HG03558 (cell line): ENCODE measurements around the gene HENMT1.

ENCODE experiments used
- ATAC-seq: cut with Tn5 transposase; IDR thresholded peaks from one replicate; pipeline ENCODE4 v1.9.1; 2021; ENCODE audit warnings: moderate number of reproducible peaks; ENCODE audit not compliant: unreplicated experiment; ENCODE audit errors: extremely low read depth

The HENMT1 gene

DNA sequence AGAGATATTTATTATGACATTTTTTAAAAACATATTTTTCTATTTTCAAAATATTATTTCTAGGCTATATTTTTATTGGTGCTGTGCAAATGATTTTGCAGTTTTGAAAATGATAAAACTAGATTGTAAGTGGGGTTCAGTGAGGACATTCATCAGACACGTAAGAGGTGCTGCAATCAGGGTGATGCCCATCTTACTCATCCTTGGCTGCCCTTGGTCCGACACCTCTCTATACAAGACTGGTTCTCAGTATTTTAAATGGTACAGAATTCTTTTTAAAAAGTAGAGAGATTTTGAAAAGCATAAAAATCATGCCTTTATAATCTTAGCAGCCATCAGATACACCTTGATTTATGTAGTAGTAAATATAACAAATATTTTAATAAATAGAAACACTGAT, 24.0 kb downstream of the HENMT1 start:
- ATAC-seq, result no peak

DNA sequence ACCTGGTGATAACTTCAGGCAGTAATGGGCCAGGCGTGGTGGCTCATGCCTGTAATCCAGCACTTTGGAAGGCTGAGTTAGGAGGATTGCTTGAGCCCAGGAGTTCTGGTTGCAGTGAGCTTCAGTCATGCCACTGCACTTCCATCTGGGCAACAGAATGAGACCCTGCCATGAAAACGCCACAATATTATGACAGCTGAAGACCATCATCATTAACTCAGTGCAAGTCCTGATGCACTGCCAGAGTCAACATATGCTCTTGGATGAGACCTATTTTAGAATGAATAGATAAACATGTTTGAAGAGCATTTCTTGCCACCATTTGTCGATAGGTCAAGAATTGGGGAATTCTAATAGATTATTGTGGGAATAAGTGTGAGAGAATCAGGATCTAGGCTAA, 26.4 kb downstream of the HENMT1 start:
- ATAC-seq, result no peak

DNA sequence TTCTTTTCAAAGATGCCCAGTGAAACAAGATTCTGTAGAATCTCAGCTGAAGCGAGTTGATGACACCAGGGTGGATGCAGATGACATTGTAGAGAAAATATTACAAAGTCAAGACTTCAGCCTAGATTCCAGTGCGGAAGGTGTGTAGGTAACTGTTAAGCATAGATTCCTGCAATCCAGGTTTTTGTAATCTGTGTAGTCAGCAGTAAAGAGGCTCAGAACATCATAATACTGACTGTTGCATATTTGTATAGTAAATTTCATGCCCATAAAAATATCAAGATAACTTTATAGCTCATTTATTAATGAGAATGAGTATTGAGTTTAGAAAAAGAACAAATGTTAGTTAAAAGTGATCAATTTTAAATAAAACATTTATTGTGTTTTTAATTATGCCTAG, 32.2 kb downstream of the HENMT1 start:
- ATAC-seq, result no peak

DNA sequence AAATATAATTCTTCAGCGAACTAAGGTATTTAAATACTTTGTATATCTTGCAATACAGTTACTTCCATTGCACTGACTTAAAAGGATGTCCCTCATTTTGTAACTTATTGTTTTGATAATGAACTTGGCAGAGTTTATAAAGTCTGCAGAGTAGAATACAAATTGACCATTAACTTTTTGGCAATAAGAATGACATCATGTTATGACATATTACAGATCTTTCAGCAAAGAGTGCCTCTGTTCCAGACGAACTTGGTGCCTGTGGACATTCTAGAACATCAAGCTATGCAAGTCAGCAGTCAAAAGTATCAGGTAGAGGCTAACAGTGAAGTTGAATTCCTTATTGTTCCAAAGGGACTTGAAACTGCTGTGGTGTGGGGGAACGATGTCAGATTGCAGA, 32.9 kb downstream of the HENMT1 start:
- no peak for ATAC-seq

DNA sequence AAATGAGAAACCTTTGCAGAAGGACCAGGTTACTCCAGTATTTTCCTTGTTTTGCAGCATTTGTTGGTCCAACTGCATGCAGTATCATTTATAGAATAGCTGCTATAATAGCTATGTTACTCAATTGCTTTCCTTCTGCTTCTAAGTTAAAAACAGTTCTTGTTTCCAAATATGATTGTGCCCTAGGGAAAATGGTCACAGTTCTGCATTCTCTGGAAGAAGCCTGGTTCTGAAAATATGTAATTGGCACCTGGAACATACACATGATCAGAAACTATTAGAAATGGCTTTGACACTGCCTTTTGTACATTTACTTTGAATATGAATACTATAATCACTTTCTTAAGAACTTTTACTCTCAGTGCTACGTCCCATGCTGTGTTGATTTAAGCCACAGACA, 33.6 kb downstream of the HENMT1 start:
- ATAC-seq, result no peak

DNA sequence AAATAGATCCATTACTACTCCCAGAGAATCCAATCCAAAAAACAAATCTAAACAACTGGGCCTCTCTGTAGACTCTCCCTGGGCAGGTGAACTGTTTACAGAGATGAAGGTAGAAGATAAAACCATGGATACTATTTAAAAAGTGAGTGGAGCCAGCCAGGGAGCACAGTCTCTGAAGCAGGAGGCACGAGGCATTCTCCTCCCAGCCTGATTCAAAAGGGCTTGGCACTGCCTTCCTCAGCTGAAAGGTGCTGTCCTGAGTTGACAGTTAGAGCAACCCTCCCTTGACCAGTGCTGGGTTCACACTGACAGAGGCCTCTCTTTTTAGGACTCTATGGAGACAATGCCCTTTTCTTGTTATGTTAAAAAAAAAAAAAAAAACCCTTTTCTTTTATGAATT, 36.8 kb downstream of the HENMT1 start:
- ATAC-seq, result no peak

DNA sequence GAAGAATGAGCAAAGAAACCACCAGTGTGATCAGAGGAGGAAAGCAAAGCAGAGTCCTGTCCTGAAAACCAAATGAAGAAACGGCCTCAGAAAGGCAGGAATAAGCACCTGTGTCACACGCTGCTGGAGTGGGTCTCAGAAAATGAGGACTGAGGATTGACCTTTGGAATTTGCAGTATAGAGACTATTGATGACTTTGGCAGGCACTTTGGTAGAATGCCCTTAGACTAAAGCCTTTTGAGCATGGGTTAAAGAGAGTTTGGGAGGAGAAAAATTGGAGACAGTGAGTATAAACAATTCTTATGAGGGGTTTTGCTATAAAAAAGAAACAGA, 43.2 kb downstream of the HENMT1 start:
- ATAC-seq, result no peak

DNA sequence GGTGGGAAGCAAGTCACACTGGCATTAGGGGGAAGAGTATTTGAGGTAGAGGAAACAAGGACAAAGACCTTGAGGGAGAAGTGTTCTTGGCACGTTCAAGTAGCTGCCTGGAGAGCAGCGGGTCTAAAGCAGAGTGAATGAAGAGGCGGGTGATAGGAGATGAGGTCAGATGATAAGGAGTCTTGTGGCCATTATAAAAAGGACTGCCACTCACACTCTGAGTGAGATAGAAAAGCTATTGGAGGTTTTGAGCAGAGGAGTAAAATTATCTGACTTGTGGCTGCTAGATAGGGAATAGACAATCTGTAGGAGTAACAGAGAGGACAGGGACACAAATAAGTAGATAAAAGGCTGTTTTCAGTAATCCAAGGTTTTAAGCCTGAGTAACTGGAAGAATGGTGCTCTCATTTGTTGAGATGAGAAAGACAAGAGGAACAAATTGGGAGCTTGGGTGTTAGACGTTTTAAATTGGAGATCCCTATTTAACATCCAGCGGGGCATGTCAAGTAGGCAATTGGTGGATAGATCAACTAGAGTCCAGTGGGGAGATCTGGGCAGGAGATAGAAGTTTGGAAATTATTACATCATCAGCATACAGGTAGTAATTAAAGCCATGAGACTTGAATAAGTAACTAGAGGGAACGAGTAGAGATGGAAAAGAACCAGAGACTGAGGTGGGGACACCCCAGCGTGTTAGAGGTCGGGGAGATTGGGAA, 43.7 kb downstream of the HENMT1 start:
- ATAC-seq, result no peak

DNA sequence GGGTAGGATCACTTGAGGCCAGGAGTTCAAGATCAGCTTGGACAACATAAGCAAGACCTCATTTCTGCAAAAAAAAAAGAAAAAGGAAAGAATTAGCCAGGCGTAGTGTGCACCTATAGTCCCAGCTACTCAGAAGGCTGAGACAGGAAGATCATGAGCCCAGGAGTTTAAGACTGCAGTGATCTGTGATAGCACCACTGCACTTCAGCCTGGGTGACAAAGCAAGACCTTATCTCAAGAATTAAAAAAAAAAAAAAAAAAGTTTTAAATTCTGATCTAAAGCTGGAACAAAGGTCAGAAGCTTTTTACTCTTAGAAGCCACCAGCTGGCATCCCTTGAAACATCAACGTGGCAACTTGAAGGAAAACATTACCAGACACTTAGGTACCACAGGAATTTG, 45.3 kb downstream of the HENMT1 start:
- ATAC-seq, result no peak

DNA sequence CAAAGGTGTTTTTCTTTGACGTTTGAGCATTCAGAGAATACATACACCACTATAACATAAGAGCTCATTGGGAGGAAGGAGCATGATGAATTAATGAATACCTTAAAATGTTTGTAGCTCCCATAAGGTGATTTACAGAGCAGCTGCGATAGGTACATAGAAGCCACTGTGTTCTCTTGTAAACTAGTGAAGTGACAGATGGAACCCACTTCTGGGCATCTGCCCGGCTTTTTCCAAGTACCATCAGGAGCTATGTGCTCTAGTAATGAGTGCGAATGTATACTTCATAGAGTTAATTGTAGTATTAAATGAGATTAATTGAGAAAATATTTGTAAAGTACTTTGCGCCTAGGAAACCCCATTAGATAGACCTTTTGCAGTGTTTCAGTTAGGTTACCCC, 48.4 kb downstream of the HENMT1 start:
- no peak for ATAC-seq

DNA sequence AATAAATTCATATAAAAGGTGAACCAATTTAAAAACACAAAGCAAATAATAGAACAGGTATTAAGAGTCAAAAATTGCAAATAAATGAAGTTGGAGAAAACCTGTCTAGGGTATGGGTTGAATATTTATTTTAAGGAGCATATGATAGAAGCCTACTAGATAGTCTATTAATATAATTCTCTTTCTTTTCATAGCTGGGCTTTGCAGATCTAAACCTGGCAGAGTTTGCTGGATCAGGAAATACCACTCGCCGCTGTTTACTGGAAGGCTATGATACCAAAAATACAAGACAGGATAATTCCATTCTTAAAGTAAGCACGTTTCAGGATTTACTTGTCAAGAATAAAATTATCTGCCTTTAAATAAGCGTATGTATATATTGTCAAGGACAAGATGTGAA, 48.9 kb downstream of the HENMT1 start:
- no peak for ATAC-seq

DNA sequence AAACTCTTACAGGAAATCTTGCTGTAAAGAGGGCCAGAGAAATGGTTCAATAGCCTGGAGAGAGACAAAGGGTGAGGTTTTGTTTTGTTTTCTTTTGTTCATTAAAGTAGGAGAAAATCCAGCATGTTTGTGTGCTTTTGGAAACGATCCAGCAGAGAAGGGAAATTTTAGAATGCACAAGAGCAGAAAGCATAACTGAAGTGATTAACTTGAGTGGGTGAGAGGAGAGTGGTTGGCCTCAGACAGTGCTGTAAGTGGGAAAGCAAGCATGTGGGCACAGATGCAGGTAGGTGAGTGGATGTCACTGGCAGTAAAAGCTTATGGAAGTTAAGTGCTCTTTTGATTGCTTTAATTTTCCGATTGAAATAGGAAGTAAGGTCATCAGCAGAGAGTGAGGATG, 50.8 kb downstream of the HENMT1 start:
- ATAC-seq, result no peak

DNA sequence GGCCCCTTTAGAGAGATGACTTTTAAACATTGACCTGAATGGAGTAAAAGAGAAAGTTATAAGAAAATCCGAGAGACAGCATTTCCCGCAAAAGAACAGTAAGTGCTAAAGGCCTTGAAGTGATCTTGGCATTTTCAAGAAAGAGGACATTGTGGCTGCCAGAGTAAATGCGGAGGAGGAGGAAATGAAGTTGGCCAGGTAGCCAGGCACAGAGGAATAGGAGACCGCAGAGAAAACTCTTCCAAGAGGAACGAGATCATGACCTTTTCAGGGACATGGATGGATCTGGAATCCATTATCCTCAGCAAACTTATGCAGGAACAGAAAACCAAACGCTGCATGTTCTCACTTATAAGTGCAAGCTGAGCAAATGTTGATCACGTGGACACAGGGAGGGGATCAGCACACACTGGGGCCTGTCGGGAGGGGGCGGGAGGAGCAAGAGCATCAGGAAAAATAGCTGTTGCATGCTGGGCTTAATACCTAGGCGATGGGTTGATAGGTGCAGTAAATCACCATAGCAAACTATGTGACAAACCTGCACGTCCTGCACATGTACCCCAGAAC, 51.3 kb downstream of the HENMT1 start:
- no peak for ATAC-seq

DNA sequence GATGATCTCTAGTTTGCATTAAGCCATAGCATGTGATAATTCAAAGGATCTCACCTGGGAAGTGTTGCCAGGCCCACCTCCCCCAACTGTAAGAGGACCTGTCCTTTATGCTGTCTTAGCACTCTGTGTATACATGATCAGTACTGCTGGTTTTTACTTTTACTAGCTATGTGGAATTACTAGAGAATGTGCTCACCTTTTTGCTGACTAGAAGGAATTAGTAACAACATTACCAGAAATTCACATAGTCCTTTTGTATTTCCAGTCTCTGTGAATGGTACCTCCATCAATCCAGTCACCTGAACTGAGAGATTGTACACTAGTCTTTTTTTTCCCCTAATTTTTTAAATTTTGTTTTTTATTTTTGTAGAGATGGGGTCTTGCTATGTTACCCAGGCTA, 54.4 kb downstream of the HENMT1 start:
- ATAC-seq, result no peak

DNA sequence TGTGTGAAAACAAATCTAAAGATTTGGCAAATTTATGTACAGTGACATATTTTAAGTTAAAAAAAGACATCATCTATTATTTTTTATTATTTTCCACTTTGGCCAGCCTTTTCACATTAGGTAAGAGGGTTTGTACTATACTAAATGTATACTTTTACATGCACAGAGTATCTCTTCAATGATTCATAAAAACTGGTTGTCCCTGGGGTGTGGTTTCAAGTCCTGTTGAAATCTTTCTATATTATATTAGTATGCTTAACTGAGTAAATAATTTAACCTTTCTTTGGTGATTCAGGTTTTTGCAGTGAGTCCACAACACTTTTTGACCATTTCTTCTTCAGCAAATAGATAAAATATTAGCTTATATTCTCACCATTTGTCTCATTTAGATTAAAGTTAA, 55.3 kb downstream of the HENMT1 start:
- no peak for ATAC-seq

DNA sequence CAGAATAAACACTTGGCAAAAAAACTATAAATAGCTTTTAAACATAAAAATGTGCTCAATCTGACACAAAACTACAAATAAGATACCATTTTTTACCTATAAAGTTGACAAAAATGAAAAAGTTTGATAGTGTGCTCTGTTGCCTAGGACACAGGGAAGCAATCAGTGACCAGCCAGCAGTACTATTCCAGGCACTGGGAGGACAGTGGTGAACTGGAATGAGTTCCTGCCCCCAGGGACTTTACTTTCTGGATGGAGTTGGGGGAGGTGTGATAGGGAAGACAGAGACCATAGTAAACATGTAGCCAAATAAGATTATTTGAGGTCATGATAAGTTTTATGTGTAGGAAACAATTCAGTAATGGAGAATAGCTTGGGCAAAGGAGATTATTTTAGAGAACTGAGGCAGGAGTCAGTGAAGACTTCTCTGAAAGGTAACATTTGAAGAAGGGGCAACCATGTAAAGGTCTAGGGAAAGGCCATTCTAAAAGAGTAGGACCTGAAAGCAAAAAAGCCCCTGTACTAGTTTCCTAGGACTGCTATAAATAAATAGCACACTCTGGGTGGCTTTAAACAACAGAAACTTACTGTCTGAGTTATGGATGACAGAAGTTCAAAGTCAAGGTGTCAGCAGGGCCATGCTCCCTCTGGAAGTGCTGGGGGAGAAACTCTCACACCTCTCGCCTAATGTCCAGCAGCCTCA, 59.0 kb downstream of the HENMT1 start:
- ATAC-seq, result no peak

DNA sequence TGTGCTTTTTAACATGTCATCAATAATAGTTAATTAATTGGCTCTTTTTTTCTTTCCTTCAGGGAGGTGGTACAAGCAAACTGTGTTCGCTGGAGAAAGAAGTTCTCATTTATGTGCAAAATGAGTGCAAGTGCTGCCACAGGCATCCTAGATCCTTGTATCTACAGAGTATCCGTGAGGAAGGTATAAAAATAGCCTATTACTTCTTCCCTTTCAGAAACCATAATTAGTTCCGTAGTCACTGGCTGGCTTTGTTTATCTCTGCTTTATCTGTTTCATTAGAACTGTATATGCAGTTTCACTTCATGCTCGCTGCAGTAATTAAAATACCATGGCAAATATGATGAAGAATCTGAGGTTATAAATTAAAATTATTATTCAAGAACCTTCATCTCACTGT, 60.4 kb downstream of the HENMT1 start:
- no peak for ATAC-seq

DNA sequence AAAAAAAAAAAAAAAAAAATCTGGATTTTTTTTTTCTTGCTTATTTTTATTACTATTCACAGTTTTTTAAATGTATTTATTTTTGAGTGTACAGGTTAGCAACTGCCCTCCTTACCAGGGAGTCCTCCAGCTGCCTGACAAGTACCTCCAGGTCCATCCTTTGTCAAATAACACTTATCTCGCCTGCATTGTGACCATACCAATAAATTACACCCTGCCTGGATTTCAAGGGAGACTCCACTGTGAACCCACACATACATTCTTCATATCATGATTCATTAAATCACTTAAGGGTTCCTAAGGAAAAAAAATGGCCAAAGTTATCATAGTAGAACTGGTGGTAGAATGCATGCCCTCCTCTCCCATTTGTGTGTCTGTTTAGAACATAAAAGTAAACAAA, 62.6 kb downstream of the HENMT1 start:
- ATAC-seq, result no peak
